Fibroblast of villous mesenchyme (primary cell): ENCODE results near the gene PLP2. TPM values are rescaled to one million over a fixed set of nuclear protein-coding genes. Genes with fewer than 3 reads are reported as not detected.

Source experiments
- DNase-seq: peaks from one replicate; pipeline ENCODE4 v3.0.0-alpha.2; 2010; ENCODE audit warnings: low read depth
- H3K4me3 ChIP-seq: 2 replicates; pipeline ENCODE4 v1.5.1; 2011; ENCODE audit warnings: low read depth, mild to moderate bottlenecking, low read length
- CTCF ChIP-seq: IDR thresholded peaks from 2 replicates; pipeline ENCODE4 v1.5.1; 2012; ENCODE audit warnings: low read depth, mild to moderate bottlenecking, low read length; ENCODE audit not compliant: insufficient read depth
- total RNA-seq: library from RNA; depleted of rRNA; stranded (reverse); fragments of >200 nt; gene quantifications from 2 replicates; pipeline ENCODE4 v1.2.3, GENCODE V29; 2012

The PLP2 gene
- total RNA-seq, 1 donor, result 19.0 TPM

- DNase-seq, result no peak
- no peak overlapping the region for H3K4me3 ChIP-seq
- no peak for TF ChIP-seq CTCF
Observed at GRCh38 chrX:49197543-49198087, 25.9 kb downstream of the PLP2 start.

GRCh38 chrX:49198540-49199314 is 27.0 kb downstream of the PLP2 start:
- no peak for TF ChIP-seq CTCF
- no peak for DNase-seq
- no peak overlapping the region for H3K4me3 ChIP-seq

GRCh38 chrX:49199315-49199595 is 27.6 kb downstream of the PLP2 start:
- no peak overlapping the region for H3K4me3 ChIP-seq
- no peak for DNase-seq
- no peak for TF ChIP-seq CTCF

- DNase-seq, result peak; percentile 88
- no peak for TF ChIP-seq CTCF
- peak within 1 kb of the TSS; percentile 41 for H3K4me3 ChIP-seq
Observed at GRCh38 chrX:49199906-49200771, 28.4 kb downstream of the PLP2 start, which contains the start of gene SYP. Gene SYP (minus strand): TSS chrX:49200193. CDS start chrX:49200186, 7 bp downstream.

- TF ChIP-seq CTCF, result no peak
- H3K4me3 ChIP-seq, result no peak overlapping the region
- no peak for DNase-seq
Observed at GRCh38 chrX:49202022-49202421, 30.3 kb downstream of the PLP2 start.

- DNase-seq, result no peak
- H3K4me3 ChIP-seq, result no peak overlapping the region
- TF ChIP-seq CTCF, result no peak
Observed at GRCh38 chrX:49203536-49203935, 31.8 kb downstream of the PLP2 start.
